ENCODE results near the gene RBCK1.

Gene RBCK1

GRCh38 chr20:364905-365794 is 42.9 kb upstream of the RBCK1 start:
- Mint-ChIP-seq H3K4me1 (peaks cover 12% of the 10 kb centered on the region), H3K27ac (peak overlapping the region in 1 of 3 experiments; percentile 17), H3K9me3 (no peaks in the 10 kb centered on the region), H3K27me3 (ENCODE audit: low read depth) (peaks cover 9% of the 10 kb centered on the region), H3K4me3 (no peak overlapping the region), H3K36me3 (ENCODE audit: low read depth) (no peaks in the 10 kb centered on the region)
- TF ChIP-seq CTCF (IDR thresholded peaks at IDR 0.05; ENCODE audit: unreplicated experiment in 3 of 3) = no peak

- Mint-ChIP-seq H3K36me3 (ENCODE audit: low read depth) (no peaks in the 10 kb centered on the region), H3K4me1 (peaks cover 5% of the 10 kb centered on the region), H3K27me3 (ENCODE audit: low read depth) (peaks cover 9% of the 10 kb centered on the region)
Observed at GRCh38 chr20:366041-366718, 41.9 kb upstream of the RBCK1 start.

GRCh38 chr20:366719-367485 is 41.2 kb upstream of the RBCK1 start:
- H3K9me3 Mint-ChIP-seq = no peaks in the 10 kb centered on the region
- H3K27me3 Mint-ChIP-seq (ENCODE audit: low read depth) = peaks cover 9% of the 10 kb centered on the region
- H3K27ac Mint-ChIP-seq = peak overlapping the region in 2 of 3 experiments; percentile 18 to 41
- H3K4me1 Mint-ChIP-seq = peaks cover under 1% of the 10 kb centered on the region
- no peak for TF ChIP-seq CTCF (IDR thresholded peaks at IDR 0.05; ENCODE audit: unreplicated experiment in 3 of 3)
- H3K4me3 Mint-ChIP-seq = no peak overlapping the region
- H3K36me3 Mint-ChIP-seq (ENCODE audit: low read depth) = no peaks in the 10 kb centered on the region

More at GRCh38 chr20:366041-366718, 41.9 kb upstream of the RBCK1 start:
- Mint-ChIP-seq H3K9me3 (no peaks in the 10 kb centered on the region), H3K4me3 (no peak overlapping the region), H3K27ac (peak overlapping the region in 2 of 3 experiments; percentile 18 to 38)
- no peak for TF ChIP-seq CTCF (IDR thresholded peaks at IDR 0.05; ENCODE audit: unreplicated experiment in 3 of 3)

- no peaks in the 10 kb centered on the region for H3K36me3 Mint-ChIP-seq (ENCODE audit: low read depth)
Observed at GRCh38 chr20:367486-367887, 40.6 kb upstream of the RBCK1 start.

GRCh38 chr20:368915-369314 is 39.2 kb upstream of the RBCK1 start:
- Mint-ChIP-seq H3K9me3 (no peaks in the 10 kb centered on the region), H3K27ac (peak overlapping the region in 1 of 3 experiments; percentile 12), H3K4me1 (peaks cover 4% of the 10 kb centered on the region), H3K4me3 (no peak overlapping the region), H3K27me3 (ENCODE audit: low read depth) (peaks cover 9% of the 10 kb centered on the region), H3K36me3 (ENCODE audit: low read depth) (no peaks in the 10 kb centered on the region)
- no peak for TF ChIP-seq CTCF (IDR thresholded peaks at IDR 0.05; ENCODE audit: unreplicated experiment in 3 of 3)

More at GRCh38 chr20:367486-367887, 40.6 kb upstream of the RBCK1 start:
- peak overlapping the region in 1 of 3 experiments; percentile 7 for H3K4me3 Mint-ChIP-seq
- peak overlapping the region in 2 of 3 experiments; percentile 2 to 41 for H3K27ac Mint-ChIP-seq
- peaks cover 4% of the 10 kb centered on the region for H3K4me1 Mint-ChIP-seq
- no peaks in the 10 kb centered on the region for H3K9me3 Mint-ChIP-seq
- TF ChIP-seq CTCF (IDR thresholded peaks at IDR 0.05; ENCODE audit: unreplicated experiment in 3 of 3) = no peak
- peaks cover 9% of the 10 kb centered on the region for H3K27me3 Mint-ChIP-seq (ENCODE audit: low read depth)
